ENCODE data around the gene CUBN.
"Not testable (repeated sequence)": the region's sequence is repeated elsewhere in the genome, so short reads cannot be mapped to it uniquely, and the experiment has no call there.

GRCh38 chr10:17114878-17115444, 14.7 kb downstream of the CUBN start:
- TF ChIP-seq CTCF, POLR2A (IDR thresholded peaks at IDR 0.05): not testable (repeated sequence)

Measured in tibial nerve (tissue), 3 donors.